Measurements from ENCODE around the gene MAML2. TPM values are rescaled to one million over a fixed set of nuclear protein-coding genes. Genes with fewer than 3 reads are reported as not detected.

MAML2 gene
- total and polyA plus RNA-seq, 2 of the 8 experiments (the other 6 are each of a cell fraction or from before 2014, with no cell fraction given): 3.8 to 6.6 TPM

DNA sequence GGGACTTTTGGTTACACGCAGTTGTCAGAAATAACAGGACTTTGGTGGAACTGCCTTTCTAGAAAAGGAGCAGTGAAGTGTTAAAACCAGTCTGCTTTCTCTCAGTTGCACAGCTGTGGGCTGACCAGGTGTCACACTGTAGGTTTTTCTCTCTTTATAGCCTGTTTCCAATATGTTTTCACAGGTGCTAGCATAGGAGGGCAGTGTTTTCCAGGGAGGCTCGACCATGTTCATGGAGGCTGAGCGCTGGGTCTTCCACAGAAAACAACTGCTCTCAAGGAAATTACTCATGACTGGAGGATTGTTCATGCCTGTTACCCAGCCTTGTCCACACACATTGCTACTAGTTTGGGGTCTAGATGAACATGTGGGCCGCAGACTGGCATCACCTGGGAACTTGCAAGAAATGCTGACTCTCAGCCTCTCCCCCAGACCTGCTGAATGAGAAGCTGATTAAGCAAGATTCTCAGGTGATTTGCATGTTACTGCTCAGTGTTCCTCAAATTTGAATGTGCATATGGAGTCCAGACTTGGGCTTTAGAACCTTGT, 157.7 kb downstream of the MAML2 start (continued):
- TF ChIP-seq, protein P1, sequence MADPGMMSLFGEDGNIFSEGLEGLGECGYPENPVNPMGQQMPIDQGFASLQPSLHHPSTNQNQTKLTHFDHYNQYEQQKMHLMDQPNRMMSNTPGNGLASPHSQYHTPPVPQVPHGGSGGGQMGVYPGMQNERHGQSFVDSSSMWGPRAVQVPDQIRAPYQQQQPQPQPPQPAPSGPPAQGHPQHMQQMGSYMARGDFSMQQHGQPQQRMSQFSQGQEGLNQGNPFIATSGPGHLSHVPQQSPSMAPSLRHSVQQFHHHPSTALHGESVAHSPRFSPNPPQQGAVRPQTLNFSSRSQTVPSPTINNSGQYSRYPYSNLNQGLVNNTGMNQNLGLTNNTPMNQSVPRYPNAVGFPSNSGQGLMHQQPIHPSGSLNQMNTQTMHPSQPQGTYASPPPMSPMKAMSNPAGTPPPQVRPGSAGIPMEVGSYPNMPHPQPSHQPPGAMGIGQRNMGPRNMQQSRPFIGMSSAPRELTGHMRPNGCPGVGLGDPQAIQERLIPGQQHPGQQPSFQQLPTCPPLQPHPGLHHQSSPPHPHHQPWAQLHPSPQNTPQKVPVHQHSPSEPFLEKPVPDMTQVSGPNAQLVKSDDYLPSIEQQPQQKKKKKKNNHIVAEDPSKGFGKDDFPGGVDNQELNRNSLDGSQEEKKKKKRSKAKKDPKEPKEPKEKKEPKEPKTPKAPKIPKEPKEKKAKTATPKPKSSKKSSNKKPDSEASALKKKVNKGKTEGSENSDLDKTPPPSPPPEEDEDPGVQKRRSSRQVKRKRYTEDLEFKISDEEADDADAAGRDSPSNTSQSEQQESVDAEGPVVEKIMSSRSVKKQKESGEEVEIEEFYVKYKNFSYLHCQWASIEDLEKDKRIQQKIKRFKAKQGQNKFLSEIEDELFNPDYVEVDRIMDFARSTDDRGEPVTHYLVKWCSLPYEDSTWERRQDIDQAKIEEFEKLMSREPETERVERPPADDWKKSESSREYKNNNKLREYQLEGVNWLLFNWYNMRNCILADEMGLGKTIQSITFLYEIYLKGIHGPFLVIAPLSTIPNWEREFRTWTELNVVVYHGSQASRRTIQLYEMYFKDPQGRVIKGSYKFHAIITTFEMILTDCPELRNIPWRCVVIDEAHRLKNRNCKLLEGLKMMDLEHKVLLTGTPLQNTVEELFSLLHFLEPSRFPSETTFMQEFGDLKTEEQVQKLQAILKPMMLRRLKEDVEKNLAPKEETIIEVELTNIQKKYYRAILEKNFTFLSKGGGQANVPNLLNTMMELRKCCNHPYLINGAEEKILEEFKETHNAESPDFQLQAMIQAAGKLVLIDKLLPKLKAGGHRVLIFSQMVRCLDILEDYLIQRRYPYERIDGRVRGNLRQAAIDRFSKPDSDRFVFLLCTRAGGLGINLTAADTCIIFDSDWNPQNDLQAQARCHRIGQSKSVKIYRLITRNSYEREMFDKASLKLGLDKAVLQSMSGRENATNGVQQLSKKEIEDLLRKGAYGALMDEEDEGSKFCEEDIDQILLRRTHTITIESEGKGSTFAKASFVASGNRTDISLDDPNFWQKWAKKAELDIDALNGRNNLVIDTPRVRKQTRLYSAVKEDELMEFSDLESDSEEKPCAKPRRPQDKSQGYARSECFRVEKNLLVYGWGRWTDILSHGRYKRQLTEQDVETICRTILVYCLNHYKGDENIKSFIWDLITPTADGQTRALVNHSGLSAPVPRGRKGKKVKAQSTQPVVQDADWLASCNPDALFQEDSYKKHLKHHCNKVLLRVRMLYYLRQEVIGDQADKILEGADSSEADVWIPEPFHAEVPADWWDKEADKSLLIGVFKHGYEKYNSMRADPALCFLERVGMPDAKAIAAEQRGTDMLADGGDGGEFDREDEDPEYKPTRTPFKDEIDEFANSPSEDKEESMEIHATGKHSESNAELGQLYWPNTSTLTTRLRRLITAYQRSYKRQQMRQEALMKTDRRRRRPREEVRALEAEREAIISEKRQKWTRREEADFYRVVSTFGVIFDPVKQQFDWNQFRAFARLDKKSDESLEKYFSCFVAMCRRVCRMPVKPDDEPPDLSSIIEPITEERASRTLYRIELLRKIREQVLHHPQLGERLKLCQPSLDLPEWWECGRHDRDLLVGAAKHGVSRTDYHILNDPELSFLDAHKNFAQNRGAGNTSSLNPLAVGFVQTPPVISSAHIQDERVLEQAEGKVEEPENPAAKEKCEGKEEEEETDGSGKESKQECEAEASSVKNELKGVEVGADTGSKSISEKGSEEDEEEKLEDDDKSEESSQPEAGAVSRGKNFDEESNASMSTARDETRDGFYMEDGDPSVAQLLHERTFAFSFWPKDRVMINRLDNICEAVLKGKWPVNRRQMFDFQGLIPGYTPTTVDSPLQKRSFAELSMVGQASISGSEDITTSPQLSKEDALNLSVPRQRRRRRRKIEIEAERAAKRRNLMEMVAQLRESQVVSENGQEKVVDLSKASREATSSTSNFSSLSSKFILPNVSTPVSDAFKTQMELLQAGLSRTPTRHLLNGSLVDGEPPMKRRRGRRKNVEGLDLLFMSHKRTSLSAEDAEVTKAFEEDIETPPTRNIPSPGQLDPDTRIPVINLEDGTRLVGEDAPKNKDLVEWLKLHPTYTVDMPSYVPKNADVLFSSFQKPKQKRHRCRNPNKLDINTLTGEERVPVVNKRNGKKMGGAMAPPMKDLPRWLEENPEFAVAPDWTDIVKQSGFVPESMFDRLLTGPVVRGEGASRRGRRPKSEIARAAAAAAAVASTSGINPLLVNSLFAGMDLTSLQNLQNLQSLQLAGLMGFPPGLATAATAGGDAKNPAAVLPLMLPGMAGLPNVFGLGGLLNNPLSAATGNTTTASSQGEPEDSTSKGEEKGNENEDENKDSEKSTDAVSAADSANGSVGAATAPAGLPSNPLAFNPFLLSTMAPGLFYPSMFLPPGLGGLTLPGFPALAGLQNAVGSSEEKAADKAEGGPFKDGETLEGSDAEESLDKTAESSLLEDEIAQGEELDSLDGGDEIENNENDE (IDR thresholded peaks at IDR 0.05; ENCODE audit: insufficient replicate concordance, low read length): no peak
- TF ChIP-seq, protein P2, sequence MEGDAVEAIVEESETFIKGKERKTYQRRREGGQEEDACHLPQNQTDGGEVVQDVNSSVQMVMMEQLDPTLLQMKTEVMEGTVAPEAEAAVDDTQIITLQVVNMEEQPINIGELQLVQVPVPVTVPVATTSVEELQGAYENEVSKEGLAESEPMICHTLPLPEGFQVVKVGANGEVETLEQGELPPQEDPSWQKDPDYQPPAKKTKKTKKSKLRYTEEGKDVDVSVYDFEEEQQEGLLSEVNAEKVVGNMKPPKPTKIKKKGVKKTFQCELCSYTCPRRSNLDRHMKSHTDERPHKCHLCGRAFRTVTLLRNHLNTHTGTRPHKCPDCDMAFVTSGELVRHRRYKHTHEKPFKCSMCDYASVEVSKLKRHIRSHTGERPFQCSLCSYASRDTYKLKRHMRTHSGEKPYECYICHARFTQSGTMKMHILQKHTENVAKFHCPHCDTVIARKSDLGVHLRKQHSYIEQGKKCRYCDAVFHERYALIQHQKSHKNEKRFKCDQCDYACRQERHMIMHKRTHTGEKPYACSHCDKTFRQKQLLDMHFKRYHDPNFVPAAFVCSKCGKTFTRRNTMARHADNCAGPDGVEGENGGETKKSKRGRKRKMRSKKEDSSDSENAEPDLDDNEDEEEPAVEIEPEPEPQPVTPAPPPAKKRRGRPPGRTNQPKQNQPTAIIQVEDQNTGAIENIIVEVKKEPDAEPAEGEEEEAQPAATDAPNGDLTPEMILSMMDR (IDR thresholded peaks at IDR 0.05; ENCODE audit: control extremely low read depth in 1 of 3, insufficient read depth in 1 of 3, low read depth in 1 of 3, low read length in 3 of 3): no peak
- TF ChIP-seq ZNF274 (IDR thresholded peaks at IDR 0.05; ENCODE audit: borderline replicate concordance, extremely low read depth, low read length) (no peak), POU5F1 (IDR thresholded peaks at IDR 0.05; ENCODE audit: low read depth, low read length) (no peak), CREB1 (IDR thresholded peaks at IDR 0.05) (no peak), SIN3A (conservative IDR thresholded peaks at IDR 0.05 in 1 of 2, IDR thresholded peaks at IDR 0.05 in 1 of 2; ENCODE audit: low read depth in 1 of 2, low read length in 2 of 2) (no peak)
